GM12891 (cell line): ENCODE results near the gene HTR1B.

Source experiments
- POLR2A ChIP-seq: IDR thresholded peaks from 2 replicates; pipeline ENCODE4 v1.6.1; 2011; ENCODE audit warnings: low read depth, low read length, control low read depth
- POLR2AphosphoS5 ChIP-seq: IDR thresholded peaks from 2 replicates; pipeline ENCODE4 v1.6.1; 2011; ENCODE audit warnings: low read depth, low read length, control low read depth

DNA sequence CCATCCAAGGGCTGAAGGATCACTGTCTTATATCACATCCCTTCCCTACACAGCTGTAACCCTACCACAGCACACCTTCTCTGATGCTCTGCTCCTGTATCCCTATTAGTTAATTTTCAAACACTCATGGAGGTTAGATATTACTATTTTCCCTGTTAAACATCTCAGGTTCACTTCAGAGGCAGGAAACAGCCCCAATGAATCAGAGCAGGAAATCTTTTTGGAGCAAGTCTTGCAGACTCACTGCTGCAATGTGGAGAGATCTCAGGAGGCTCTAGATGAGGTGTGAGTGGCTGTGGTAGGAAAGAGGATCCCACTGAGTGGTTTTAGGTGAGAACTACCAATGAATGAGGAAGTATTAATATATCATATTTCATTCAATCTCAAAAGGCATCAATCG, 19.7 kb upstream of the HTR1B start:
- TF ChIP-seq POLR2A (no peak), POLR2AphosphoS5 (no peak)
